Neural cell (in vitro differentiated cells): ENCODE results near the gene NDUFB11. TPM values are rescaled to one million over a fixed set of nuclear protein-coding genes. Genes with fewer than 3 reads are reported as not detected.

Source experiments
- H2AFZ ChIP-seq: fragments of 200-600, 300-800 bp; sonication (generic), shearing (Covaris generic); 2 replicates; pipeline ENCODE4 v1.6.0; 2014; ENCODE audit warnings: low read depth, mild to moderate bottlenecking, antibody characterized with exemption, low read length, moderate library complexity
- H3F3A ChIP-seq: fragments of 200-600 bp; shearing (Covaris generic); 2 replicates; pipeline ENCODE4 v1.6.1; 2016; ENCODE audit warnings: mild to moderate bottlenecking, moderate library complexity, mixed read lengths, antibody characterized with exemption, low read length; ENCODE audit not compliant: insufficient read depth, poor library complexity, severe bottlenecking
- H3K27ac ChIP-seq: fragments of 200-600, 300-800 bp; sonication (generic), shearing (Covaris generic); 2 replicates; pipeline ENCODE4 v1.5.1; 2014; ENCODE audit warnings: mild to moderate bottlenecking, low read length, moderate library complexity
- H3K27me3 ChIP-seq: fragments of 300-800, 200-600 bp; sonication (generic), shearing (Covaris generic); 2 replicates; pipeline ENCODE4 v1.6.0; 2014; ENCODE audit warnings: mild to moderate bottlenecking, low read depth, low read length, moderate library complexity; ENCODE audit not compliant: insufficient read depth
- H3K36me3 ChIP-seq: fragments of 300-800, 200-600 bp; sonication (generic), shearing (Covaris generic); 2 replicates; pipeline ENCODE4 v1.5.1; 2014; ENCODE audit warnings: mild to moderate bottlenecking, antibody characterized with exemption, low read length, moderate library complexity; ENCODE audit not compliant: insufficient read depth
- H3K4me2 ChIP-seq: fragments of 300-800, 200-600 bp; sonication (generic), shearing (Covaris generic); 2 replicates; pipeline ENCODE4 v1.6.0; 2014; ENCODE audit warnings: mild to moderate bottlenecking, low read length
- H3K4me3 ChIP-seq: fragments of 300-800, 200-600 bp; sonication (generic), shearing (Covaris generic); 2 replicates; pipeline ENCODE4 v1.5.1; 2014; ENCODE audit warnings: mild to moderate bottlenecking, low read length, moderate library complexity
- H3K79me2 ChIP-seq: fragments of 200-600 bp; shearing (Covaris generic); replicated peaks from 2 replicates; pipeline ENCODE4 v1.6.0; 2014; ENCODE audit warnings: mild to moderate bottlenecking, low read length, moderate library complexity; ENCODE audit not compliant: insufficient read depth
- H3K9ac ChIP-seq: fragments of 300-800, 200-600 bp; sonication (generic), shearing (Covaris generic); 2 replicates; pipeline ENCODE4 v1.6.1; 2016; ENCODE audit warnings: mild to moderate bottlenecking, low read length, mixed read lengths
- H3K9me2 ChIP-seq: fragments of 200-600 bp; shearing (Covaris generic); 2 replicates; pipeline ENCODE4 v1.6.1; 2016; ENCODE audit warnings: mild to moderate bottlenecking, low read length, mixed read lengths; ENCODE audit not compliant: insufficient read depth
- H3K9me3 ChIP-seq: fragments of 200-600, 300-800 bp; sonication (generic), shearing (Covaris generic); 2 replicates; pipeline ENCODE4 v1.6.1; 2016; ENCODE audit warnings: mild to moderate bottlenecking, mixed run types, low read length, moderate library complexity, mixed read lengths
- H4K20me1 ChIP-seq: fragments of 200-600 bp; shearing (Covaris generic); 2 replicates; pipeline ENCODE4 v1.6.1; 2016; ENCODE audit warnings: mild to moderate bottlenecking, mixed run types; ENCODE audit not compliant: insufficient read depth
- CTCF ChIP-seq: fragments of 450-650 bp; IDR thresholded peaks from 2 replicates; pipeline ENCODE4 v1.5.1; 2014; ENCODE audit warnings: antibody characterized with exemption, mild to moderate bottlenecking, moderate library complexity; ENCODE audit not compliant: poor library complexity, severe bottlenecking
- EP300 ChIP-seq: fragments of 450-650 bp; conservative IDR thresholded peaks from 2 replicates; pipeline ENCODE4 v1.6.1; 2014; ENCODE audit warnings: antibody characterized with exemption, mild to moderate bottlenecking, moderate library complexity; ENCODE audit not compliant: poor library complexity, severe bottlenecking
- EZH2 ChIP-seq: fragments of 200-600, 300-800 bp; shearing (Covaris generic), sonication (generic); IDR thresholded peaks from 2 replicates; pipeline ENCODE4 v1.6.1; 2014; ENCODE audit warnings: antibody characterized with exemption, low read length, borderline replicate concordance, mild to moderate bottlenecking; ENCODE audit not compliant: insufficient read depth, poor library complexity, severe bottlenecking
- MXI1 ChIP-seq: fragments of 450-650 bp; conservative IDR thresholded peaks from 2 replicates; pipeline ENCODE4 v1.6.1; 2014; ENCODE audit warnings: antibody characterized with exemption, mild to moderate bottlenecking; ENCODE audit not compliant: poor library complexity, severe bottlenecking
- POLR2AphosphoS5 ChIP-seq: IDR thresholded peaks from 2 replicates; pipeline ENCODE4 v1.6.1; 2012
- RAD21 ChIP-seq: fragments of 450-650 bp; conservative IDR thresholded peaks from 2 replicates; pipeline ENCODE4 v1.6.1; 2014; ENCODE audit warnings: antibody characterized with exemption, mild to moderate bottlenecking, moderate library complexity
- REST ChIP-seq: IDR thresholded peaks from 2 replicates; pipeline ENCODE4 v1.6.1; 2012; ENCODE audit warnings: borderline replicate concordance
- SMC3 ChIP-seq: fragments of 450-650 bp; conservative IDR thresholded peaks from 2 replicates; pipeline ENCODE4 v1.6.1; 2014; ENCODE audit warnings: antibody characterized with exemption, mild to moderate bottlenecking, moderate library complexity; ENCODE audit not compliant: poor library complexity
- TAF1 ChIP-seq: IDR thresholded peaks from 2 replicates; pipeline ENCODE4 v1.6.1; 2012; ENCODE audit warnings: low read depth
- polyA plus RNA-seq: library from polyadenylated mRNA; depleted of rRNA; stranded (reverse); fragments of >200 nt; gene quantifications from 2 replicates; pipeline ENCODE4 v1.2.3, GENCODE V29; 2014

The NDUFB11 gene
- polyA plus RNA-seq, 1 donor from 2014 or later, result 184 TPM

- Histone ChIP-seq H4K20me1 (no peaks in the 10 kb centered on the region), H3K79me2 (no peaks in the 10 kb centered on the region), H3F3A (no peaks in the 10 kb centered on the region), H3K9ac (no peak overlapping the region), H3K4me2 (no peak overlapping the region), H3K36me3 (no peaks in the 10 kb centered on the region), H3K4me3 (no peak overlapping the region), H2AFZ (no peak overlapping the region), H3K27ac (no peak overlapping the region), H3K9me2 (no peaks in the 10 kb centered on the region), H3K27me3 (no peaks in the 10 kb centered on the region), H3K9me3 (no peaks in the 10 kb centered on the region)
- TF ChIP-seq EP300, result no peak
- no peak for TF ChIP-seq SMC3
- TF ChIP-seq POLR2AphosphoS5, result no peak
- no peak for TF ChIP-seq MXI1
- no peak for TF ChIP-seq EZH2
- no peak for TF ChIP-seq TAF1
- TF ChIP-seq CTCF, result no peak
- TF ChIP-seq RAD21, result no peak
- no peak for TF ChIP-seq REST
Measured at GRCh38 chrX:47180346-47180745, 35.8 kb upstream of the NDUFB11 start.

DNA sequence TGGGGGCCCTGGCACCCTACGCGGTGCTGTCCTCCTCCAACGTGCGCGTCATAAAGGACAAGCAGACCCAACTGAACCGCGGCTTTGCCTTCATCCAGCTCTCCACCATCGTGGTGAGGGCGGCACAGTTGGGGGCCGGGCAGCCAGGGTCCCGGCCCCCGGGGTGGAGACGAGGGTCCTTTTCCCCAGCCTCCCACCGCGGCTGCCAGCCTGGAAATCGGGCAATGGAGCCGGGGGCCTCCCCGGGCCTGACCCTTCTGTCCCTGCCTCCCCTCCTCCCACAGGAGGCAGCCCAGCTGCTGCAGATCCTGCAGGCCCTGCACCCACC is 35.4 kb upstream of the NDUFB11 start:
- H3K9ac ChIP-seq, result no peak overlapping the region
- H3K4me2 ChIP-seq, result no peak overlapping the region
- no peaks in the 10 kb centered on the region for H3K9me2 ChIP-seq
- no peaks in the 10 kb centered on the region for H3K36me3 ChIP-seq
- H3K27me3 ChIP-seq, result no peaks in the 10 kb centered on the region
- H4K20me1 ChIP-seq, result no peaks in the 10 kb centered on the region
- no peaks in the 10 kb centered on the region for H3F3A ChIP-seq
- H2AFZ ChIP-seq, result no peak overlapping the region
- TF ChIP-seq POLR2AphosphoS5 (no peak), RAD21 (no peak), EP300 (no peak), REST (no peak), TAF1 (no peak), CTCF (no peak), SMC3 (no peak)
- no peaks in the 10 kb centered on the region for H3K79me2 ChIP-seq
- H3K27ac ChIP-seq, result no peak overlapping the region
- H3K4me3 ChIP-seq, result no peak overlapping the region
- H3K9me3 ChIP-seq, result no peaks in the 10 kb centered on the region
